ENCODE measurements around the gene GRM2. TPM values are rescaled to one million over a fixed set of nuclear protein-coding genes. Genes with fewer than 3 reads are reported as not detected.

The GRM2 gene
- total and polyA plus RNA-seq, 7 donors: under 0.01 to 1.3 (median 0.13) TPM; not detected in 3

DNA sequence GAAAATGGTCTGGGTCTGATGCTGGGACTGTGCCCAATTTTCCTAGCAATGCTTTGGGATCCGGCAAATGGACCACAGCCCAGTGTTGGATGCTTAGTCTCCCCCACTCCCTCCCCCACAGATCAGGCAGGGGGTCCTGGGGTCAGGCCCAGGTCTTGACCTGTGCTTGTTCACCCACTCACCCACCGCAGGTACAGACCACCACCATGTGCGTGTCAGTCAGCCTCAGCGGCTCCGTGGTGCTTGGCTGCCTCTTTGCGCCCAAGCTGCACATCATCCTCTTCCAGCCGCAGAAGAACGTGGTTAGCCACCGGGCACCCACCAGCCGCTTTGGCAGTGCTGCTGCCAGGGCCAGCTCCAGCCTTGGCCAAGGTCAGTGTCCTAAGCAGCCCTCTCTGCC, 10.6 kb downstream of the GRM2 start:
- no peaks in the 10 kb centered on the region for H3K4me1 ChIP-seq
- H3K36me3 ChIP-seq: no peaks in the 10 kb centered on the region
- TF ChIP-seq POLR2A (IDR thresholded peaks at IDR 0.05) (no peak), POLR2AphosphoS5 (IDR thresholded peaks at IDR 0.05) (no peak), EP300 (IDR thresholded peaks at IDR 0.05) (no peak)
- TF ChIP-seq, protein P1, sequence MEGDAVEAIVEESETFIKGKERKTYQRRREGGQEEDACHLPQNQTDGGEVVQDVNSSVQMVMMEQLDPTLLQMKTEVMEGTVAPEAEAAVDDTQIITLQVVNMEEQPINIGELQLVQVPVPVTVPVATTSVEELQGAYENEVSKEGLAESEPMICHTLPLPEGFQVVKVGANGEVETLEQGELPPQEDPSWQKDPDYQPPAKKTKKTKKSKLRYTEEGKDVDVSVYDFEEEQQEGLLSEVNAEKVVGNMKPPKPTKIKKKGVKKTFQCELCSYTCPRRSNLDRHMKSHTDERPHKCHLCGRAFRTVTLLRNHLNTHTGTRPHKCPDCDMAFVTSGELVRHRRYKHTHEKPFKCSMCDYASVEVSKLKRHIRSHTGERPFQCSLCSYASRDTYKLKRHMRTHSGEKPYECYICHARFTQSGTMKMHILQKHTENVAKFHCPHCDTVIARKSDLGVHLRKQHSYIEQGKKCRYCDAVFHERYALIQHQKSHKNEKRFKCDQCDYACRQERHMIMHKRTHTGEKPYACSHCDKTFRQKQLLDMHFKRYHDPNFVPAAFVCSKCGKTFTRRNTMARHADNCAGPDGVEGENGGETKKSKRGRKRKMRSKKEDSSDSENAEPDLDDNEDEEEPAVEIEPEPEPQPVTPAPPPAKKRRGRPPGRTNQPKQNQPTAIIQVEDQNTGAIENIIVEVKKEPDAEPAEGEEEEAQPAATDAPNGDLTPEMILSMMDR (IDR thresholded peaks at IDR 0.05): no peak
- peaks cover 0 to 7% (median 0%) of the 10 kb centered on the region in 3 donors for H3K27me3 ChIP-seq
- H3K9me3 ChIP-seq: no peaks in the 10 kb centered on the region
- whole genome bisulfite sequencing, 2 donors: 90 to 94% methylated on average over 10 of the region's 10 CpGs
- H3K27ac ChIP-seq: no peak overlapping the region
- intact Hi-C loops (cut with DNase I): no loop called here
- DNase-seq: no peak
- no peak overlapping the region for H3K4me3 ChIP-seq

DNA sequence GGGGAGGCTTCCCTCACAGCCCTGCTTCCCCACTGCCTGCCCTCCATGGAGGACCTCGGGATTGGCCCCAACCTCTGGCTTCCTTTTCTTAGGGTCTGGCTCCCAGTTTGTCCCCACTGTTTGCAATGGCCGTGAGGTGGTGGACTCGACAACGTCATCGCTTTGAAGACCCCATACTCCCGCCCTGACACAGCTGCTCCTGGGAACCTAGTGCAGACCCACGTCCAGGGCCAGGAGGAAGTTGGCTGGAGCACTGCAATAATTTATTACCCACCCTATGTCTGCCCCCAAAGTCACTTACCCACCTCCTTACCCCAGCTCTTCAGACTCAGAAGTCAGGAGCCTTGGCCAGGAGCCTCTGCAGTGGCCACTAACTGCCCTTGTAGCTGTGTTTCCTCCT, 11.1 kb downstream of the GRM2 start:
- Histone ChIP-seq H3K36me3 (no peaks in the 10 kb centered on the region), H3K4me3 (no peak overlapping the region), H3K4me1 (no peaks in the 10 kb centered on the region), H3K27me3 (peaks cover 0 to 7% (median 0%) of the 10 kb centered on the region in 3 donors), H3K27ac (no peak overlapping the region), H3K9me3 (no peaks in the 10 kb centered on the region)
- intact Hi-C loops (cut with DNase I): no loop called here
- DNase-seq: no peak
- WGBS, 2 donors: 77 to 79% methylated on average over 7 of the region's 7 CpGs
- TF ChIP-seq, protein P1 (IDR thresholded peaks at IDR 0.05): no peak
- TF ChIP-seq POLR2A (IDR thresholded peaks at IDR 0.05) (no peak), POLR2AphosphoS5 (IDR thresholded peaks at IDR 0.05) (no peak), EP300 (IDR thresholded peaks at IDR 0.05) (no peak)

DNA sequence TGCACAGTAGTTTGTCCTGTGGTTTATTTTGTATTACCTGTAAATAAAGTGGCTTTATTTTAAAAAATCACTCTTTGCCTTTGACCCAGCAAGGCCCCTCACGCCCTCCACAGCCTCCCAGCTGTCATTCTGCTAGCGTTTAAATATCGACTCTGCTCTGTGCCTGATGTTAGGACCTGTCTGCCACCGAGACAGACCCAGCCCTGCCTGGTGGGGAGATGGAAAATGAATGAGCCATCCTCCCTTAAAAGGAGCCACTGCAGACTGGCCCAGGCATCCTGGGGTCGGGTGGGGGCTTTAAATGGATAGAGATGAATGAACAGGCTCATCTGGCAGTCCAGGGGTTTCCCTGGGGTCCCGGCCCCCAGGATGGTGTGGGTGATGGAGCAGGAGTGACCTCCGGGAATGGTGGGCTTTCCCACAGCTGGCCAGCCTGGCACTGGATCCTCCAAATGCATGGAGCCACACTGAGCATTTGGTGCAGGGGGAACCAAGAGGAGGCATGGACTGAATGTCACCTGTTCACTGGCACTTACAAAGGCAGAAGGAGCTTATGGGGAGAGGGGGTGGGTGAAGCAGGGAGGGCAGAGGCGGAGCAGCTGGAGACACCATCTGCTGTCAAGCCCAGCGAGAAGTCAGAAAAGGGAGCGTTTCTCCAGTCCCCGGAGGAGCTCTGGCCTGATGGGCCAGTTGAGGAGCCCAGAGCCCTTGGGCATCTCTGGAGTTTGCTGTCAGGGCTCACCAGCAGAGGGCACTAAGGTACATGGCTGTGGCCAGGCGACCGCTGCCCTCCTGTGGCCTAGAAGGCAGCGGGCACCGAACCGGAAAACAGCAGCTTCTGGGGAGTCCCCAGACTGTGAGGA, 11.9 kb downstream of the GRM2 start:
- intact Hi-C loops (cut with DNase I): no loop called here
- H3K9me3 ChIP-seq: no peaks in the 10 kb centered on the region
- H3K4me3 ChIP-seq: no peak overlapping the region
- no peaks in the 10 kb centered on the region for H3K4me1 ChIP-seq
- TF ChIP-seq EP300 (IDR thresholded peaks at IDR 0.05): no peak
- TF ChIP-seq POLR2AphosphoS5 (IDR thresholded peaks at IDR 0.05): no peak
- TF ChIP-seq, protein P1 (IDR thresholded peaks at IDR 0.05): peak in 1 of 4 experiments; percentile 15
- H3K27me3 ChIP-seq: peaks cover 0 to 7% (median 0%) of the 10 kb centered on the region in 3 donors
- H3K27ac ChIP-seq: no peak overlapping the region
- WGBS, 2 donors: 29 to 45% methylated on average over 16 of the region's 16 CpGs
- DNase-seq: peak; percentile 55
- no peaks in the 10 kb centered on the region for H3K36me3 ChIP-seq

DNA sequence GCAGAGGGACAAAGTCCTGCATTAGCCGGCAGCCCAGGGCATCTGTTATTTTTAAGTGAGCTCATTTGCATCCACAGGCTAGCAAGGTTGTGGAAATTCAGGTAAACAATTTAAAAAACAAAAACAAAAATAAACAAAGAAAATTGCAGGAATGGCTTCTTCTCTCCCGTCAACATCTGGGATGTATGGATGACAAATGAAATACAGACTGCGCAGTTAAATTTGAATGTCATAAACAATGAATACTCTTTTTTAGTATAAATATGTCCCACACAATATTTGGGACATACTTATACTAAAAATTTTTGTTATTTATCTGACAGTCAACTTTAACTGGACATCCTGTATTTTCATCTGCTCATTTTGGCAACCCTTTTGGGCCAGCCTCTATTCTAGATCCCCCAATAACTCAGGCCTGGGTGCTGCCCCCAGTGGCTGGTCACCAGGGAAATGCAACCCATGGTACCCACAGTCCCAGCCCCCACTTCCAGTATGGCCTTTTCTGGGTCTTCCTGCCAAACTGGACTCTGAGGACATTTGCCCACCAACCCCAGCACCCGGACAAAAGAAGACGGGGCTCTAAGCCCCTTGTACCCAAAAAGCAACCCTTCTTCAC, 12.7 kb downstream of the GRM2 start:
- WGBS, 2 donors: 71 to 73% methylated on average over 5 of the region's 5 CpGs
- no peak overlapping the region for H3K27ac ChIP-seq

More for the DNA sequence above, 12.7 kb downstream of the GRM2 start:
- intact Hi-C loops (cut with DNase I): no loop called here
- TF ChIP-seq POLR2AphosphoS5 (IDR thresholded peaks at IDR 0.05) (no peak), POLR2A (IDR thresholded peaks at IDR 0.05) (no peak), EP300 (IDR thresholded peaks at IDR 0.05) (no peak)
- TF ChIP-seq, protein P1 (IDR thresholded peaks at IDR 0.05): no peak
- no peak for DNase-seq
- Histone ChIP-seq H3K27me3 (peaks cover 0 to 7% (median 0%) of the 10 kb centered on the region in 3 donors), H3K36me3 (no peaks in the 10 kb centered on the region), H3K9me3 (no peaks in the 10 kb centered on the region), H3K4me3 (no peak overlapping the region), H3K4me1 (no peaks in the 10 kb centered on the region)
